GM18505 (cell line): ENCODE data around the gene ZBTB17.

Experiments
- ATAC-seq: cut with Tn5 transposase; IDR thresholded peaks from one replicate; pipeline ENCODE4 v1.9.1; 2021; ENCODE audit not compliant: unreplicated experiment
- POLR2A ChIP-seq: IDR thresholded peaks from 4 replicates; pipeline ENCODE4 v1.6.1; 2011; ENCODE audit warnings: borderline replicate concordance; ENCODE audit not compliant: insufficient read depth, insufficient read length; ENCODE audit errors: extremely low read depth

The ZBTB17 gene

DNA sequence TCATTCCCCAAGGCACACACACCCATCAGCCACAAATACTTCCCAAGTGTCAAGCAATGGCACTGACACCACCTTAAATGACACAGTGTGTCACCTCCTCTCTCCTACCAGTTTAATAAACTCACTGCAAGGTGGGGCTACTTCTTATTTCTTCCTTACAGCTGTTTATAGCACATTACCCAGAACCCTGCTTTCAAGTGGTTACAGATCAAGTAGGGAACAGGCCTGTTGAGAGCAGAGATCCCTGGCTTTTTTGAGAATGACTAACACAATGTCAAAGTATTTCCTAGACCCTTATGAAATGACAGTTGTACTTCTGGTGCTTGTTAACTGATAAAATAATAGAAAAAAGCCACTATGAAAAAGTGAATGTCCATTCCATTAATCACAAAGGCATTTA, 19.8 kb downstream of the ZBTB17 start:
- ATAC-seq = no peak
- TF ChIP-seq POLR2A = no peak

GRCh38 chr1:15955552-15955951, 20.3 kb downstream of the ZBTB17 start:
- ATAC-seq = no peak
- TF ChIP-seq POLR2A = no peak

- no peak for TF ChIP-seq POLR2A
- ATAC-seq = no peak
Observed at GRCh38 chr1:15954316-15954715, 21.6 kb downstream of the ZBTB17 start.

GRCh38 chr1:15953791-15954241, 22.1 kb downstream of the ZBTB17 start:
- no peak for TF ChIP-seq POLR2A
- no peak for ATAC-seq

DNA sequence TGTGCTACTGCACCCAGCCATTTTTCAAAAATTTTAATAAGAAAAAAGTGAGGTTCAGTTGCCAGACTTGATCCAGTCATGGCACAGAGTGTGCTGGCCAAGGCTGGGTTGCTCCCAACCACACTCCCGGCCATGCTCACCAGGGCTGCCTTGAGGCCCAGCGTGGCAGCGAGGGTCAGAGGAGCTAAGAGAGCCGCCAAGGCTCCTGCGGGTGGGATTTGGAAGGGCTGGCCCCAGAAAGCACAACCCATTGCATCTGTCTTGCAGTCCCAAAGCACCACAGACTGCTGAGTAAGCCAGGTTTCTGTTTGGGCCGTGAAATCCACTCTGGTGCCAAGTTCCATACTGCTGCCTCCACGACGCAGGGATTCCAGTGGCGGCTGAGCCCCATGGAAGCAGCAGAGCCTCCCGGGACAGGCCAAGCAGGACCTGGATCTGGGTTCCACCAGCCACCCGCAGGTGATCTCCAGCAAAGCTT, 22.6 kb downstream of the ZBTB17 start:
- no peak for ATAC-seq
- no peak for TF ChIP-seq POLR2A

- TF ChIP-seq POLR2A = no peak
- no peak for ATAC-seq
Observed at GRCh38 chr1:15952317-15953258, 23.3 kb downstream of the ZBTB17 start.

DNA sequence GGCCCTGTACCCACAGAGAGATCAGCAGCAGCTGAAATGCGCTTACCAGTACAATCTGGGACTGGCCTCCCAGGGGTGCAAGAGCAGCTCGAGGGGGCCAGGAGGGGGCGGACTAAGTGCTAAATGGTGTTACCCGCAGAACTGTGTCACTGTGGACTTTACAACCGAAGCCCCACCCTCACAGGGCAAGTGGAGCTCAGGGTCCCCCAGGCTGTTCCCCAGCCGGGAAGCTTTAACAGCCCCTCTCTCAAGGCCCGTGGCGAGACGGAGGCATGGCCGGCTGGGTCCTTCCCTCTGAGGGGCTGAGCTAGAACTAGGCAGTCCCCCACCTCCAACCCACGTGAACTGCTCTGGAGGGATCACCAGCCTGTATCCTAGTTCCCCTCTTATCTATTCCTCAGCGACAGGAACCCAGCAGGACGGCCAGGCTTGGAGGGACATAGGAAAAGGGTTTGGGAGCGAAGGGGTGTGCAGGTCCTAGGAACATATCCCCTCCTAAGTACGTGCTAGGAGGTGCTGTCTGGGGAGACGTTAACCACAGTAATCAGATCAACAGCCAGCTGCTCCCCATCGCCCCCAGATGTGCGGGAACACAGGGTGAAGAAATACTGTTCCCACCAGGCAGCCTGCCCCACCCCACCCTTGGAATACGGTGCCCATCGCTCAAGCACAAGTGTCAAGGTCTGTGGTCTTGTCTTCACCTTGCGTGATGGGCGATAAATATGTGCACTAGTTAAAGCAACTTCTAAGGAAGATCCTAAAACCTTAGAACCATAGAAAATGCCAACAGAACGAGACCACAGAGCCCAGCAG, 24.4 kb downstream of the ZBTB17 start:
- no peak for ATAC-seq
- TF ChIP-seq POLR2A = no peak

DNA sequence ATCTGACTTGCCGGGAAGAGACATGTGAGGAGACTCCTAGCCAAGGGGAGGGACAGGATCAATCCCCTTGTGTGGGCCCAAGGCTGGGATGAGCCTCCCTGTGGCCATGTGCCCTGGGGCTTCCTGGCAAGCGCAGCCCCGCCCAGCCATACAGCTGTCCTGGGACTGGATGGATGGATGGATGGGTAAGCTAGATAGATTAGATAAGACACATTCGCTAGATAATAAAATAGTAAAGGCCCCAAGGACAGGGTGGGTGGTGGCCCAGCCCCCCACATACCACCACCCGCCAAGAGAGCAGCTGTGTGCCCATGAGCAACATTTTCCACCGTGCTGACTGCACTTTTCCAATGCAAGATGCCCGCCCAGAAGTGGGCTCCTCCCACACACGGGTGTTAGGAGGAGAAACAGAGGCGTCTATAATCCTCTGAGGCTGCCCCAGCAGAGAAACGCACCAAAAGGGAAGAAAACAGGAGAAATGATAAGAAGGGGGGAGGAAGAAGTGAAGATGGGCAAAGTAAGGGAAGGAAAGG, 25.1 kb downstream of the ZBTB17 start:
- no peak for TF ChIP-seq POLR2A
- no peak for ATAC-seq

DNA sequence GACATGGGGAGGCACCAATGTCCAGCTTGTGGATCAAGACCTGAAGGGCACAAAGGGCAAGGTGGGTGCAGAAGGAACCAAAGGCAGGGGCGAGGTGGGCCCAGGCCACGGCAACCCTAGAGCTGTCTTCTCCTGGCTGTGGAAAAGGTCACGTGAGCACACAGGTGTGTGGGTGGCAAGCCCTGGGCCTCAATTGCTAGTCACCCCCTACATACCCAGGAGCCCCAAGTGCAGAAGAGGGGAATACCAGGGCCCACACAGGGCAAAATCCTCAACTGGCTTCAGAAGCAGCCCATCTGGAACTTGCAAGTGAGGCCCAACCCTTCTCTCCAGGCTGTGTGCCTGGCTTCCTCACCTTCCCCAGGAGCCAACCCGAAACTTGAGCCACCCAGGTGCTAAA, 25.6 kb downstream of the ZBTB17 start:
- TF ChIP-seq POLR2A = no peak
- no peak for ATAC-seq

GRCh38 chr1:15949453-15950245, 26.3 kb downstream of the ZBTB17 start:
- ATAC-seq = peak; percentile 54
- peak; percentile 54 for TF ChIP-seq POLR2A

- no peak for ATAC-seq
- no peak for TF ChIP-seq POLR2A
Observed at GRCh38 chr1:15948595-15949452, 27.1 kb downstream of the ZBTB17 start.
